ENCODE results near the gene MYO5C.

MYO5C gene

DNA sequence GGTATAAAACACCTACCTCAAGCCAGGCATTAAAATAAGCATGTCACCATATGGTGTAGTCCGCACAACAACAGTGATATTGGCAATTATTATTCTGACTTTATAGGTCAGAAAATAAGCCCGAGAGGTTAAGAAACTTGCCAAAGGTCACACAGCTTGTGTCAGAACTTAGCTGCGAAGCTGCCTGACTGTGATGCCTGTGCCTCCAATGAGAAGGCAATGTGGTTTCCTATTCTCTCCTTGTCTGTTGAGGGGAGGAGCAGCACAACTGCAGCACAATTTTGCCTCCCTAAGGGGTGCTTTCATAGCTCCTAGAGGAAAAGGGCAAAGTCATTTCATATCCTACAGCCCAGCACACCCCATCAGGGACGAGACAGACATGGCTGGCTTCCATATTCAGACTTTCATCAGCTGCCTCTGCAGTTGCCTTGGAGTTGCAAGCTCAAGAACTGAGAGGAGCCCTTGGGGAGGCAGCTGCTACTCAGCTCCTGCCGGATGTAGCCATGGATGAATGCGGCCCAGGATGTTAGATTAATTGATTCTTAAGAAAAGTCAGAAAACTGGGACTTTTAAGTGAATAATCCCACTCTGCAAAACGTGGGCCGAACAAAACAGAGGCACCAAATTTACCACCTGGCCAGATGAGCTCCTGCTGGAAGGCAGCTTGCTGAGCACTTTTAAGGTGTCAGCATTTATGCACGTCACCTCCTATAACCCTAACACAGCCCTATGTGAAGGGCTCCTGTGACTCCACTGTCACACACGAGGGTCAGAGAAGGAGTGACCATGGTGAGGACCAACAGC is 38.5 kb downstream of the MYO5C start:
- DNase-seq, result no peak
- peaks cover 41% of the 10 kb centered on the region for H3K4me1 Mint-ChIP-seq
- H3K27me3 Mint-ChIP-seq (ENCODE audit: low read depth, poor library complexity), result peaks cover 7% of the 10 kb centered on the region
- TF ChIP-seq, protein P1, sequence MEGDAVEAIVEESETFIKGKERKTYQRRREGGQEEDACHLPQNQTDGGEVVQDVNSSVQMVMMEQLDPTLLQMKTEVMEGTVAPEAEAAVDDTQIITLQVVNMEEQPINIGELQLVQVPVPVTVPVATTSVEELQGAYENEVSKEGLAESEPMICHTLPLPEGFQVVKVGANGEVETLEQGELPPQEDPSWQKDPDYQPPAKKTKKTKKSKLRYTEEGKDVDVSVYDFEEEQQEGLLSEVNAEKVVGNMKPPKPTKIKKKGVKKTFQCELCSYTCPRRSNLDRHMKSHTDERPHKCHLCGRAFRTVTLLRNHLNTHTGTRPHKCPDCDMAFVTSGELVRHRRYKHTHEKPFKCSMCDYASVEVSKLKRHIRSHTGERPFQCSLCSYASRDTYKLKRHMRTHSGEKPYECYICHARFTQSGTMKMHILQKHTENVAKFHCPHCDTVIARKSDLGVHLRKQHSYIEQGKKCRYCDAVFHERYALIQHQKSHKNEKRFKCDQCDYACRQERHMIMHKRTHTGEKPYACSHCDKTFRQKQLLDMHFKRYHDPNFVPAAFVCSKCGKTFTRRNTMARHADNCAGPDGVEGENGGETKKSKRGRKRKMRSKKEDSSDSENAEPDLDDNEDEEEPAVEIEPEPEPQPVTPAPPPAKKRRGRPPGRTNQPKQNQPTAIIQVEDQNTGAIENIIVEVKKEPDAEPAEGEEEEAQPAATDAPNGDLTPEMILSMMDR (IDR thresholded peaks at IDR 0.05), result no peak
- H3K4me3 Mint-ChIP-seq, result no peak overlapping the region
- peak overlapping the region; percentile 9 for H3K27ac Mint-ChIP-seq
- H3K9me3 Mint-ChIP-seq, result no peaks in the 10 kb centered on the region
- no peaks in the 10 kb centered on the region for H3K36me3 Mint-ChIP-seq (ENCODE audit: low read depth)

DNA sequence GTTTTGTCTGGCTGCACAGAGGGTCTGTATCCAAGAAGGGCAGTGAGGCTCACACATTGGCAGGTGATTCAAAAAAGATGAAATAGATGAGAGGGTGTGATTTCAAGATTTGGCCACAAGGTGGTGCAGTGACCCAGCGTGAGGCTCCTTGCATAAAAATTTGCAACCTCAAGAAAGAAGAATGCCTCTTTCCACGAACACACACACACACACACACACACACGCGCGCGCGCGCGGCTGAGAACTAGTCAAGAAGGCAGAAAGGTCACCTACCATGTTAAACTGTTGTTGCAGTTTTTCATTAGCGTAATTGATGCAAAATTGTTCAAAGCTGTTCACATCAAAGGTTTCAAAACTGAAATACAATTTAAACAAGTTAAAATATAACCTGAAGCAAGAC is 39.2 kb downstream of the MYO5C start:
- TF ChIP-seq, protein P1 (IDR thresholded peaks at IDR 0.05), result peak; percentile 62
- H3K36me3 Mint-ChIP-seq (ENCODE audit: low read depth), result no peaks in the 10 kb centered on the region
- DNase-seq, result peak; percentile 73
- peak overlapping the region; percentile 44 for H3K27ac Mint-ChIP-seq
- peak overlapping the region; percentile 34 for H3K4me3 Mint-ChIP-seq
- H3K9me3 Mint-ChIP-seq, result no peaks in the 10 kb centered on the region
- peaks cover 7% of the 10 kb centered on the region for H3K27me3 Mint-ChIP-seq (ENCODE audit: low read depth, poor library complexity)
- peaks cover 33% of the 10 kb centered on the region for H3K4me1 Mint-ChIP-seq

DNA sequence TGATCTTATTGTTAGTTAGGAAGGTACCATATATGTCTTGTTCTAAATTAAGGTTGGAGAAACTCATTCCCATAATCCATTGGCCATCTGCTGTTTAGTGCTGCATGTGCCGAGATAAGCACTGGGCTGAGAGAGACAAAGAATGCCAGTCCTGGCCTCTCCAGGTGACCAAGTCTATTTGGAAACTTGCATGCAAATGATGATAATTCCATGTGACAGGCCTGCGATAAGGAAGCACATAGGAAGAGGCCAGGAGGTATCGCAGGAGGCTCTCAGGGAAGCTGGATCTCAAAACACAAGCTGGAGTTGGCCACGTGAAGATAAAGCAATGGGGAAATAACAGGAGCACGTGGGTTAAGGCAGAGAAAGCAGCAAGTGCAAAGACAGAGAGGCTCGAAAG is 39.7 kb downstream of the MYO5C start:
- H3K4me1 Mint-ChIP-seq, result peaks cover 32% of the 10 kb centered on the region
- H3K36me3 Mint-ChIP-seq (ENCODE audit: low read depth), result no peaks in the 10 kb centered on the region
- H3K27me3 Mint-ChIP-seq (ENCODE audit: low read depth, poor library complexity), result peaks cover 7% of the 10 kb centered on the region
- no peaks in the 10 kb centered on the region for H3K9me3 Mint-ChIP-seq
- TF ChIP-seq, protein P1 (IDR thresholded peaks at IDR 0.05), result no peak
- no peak overlapping the region for H3K4me3 Mint-ChIP-seq
- no peak overlapping the region for H3K27ac Mint-ChIP-seq
- DNase-seq, result no peak

- peaks cover 29% of the 10 kb centered on the region for H3K4me1 Mint-ChIP-seq
- no peak overlapping the region for H3K27ac Mint-ChIP-seq
- no peaks in the 10 kb centered on the region for H3K36me3 Mint-ChIP-seq (ENCODE audit: low read depth)
These were observed 40.6 kb downstream of the MYO5C start for GRCh38 chr15:52255008-52255407.

GRCh38 chr15:52254391-52254790 is 41.2 kb downstream of the MYO5C start:
- peaks cover 7% of the 10 kb centered on the region for H3K27me3 Mint-ChIP-seq (ENCODE audit: low read depth, poor library complexity)

More at GRCh38 chr15:52255008-52255407, 40.6 kb downstream of the MYO5C start:
- no peak for DNase-seq
- H3K27me3 Mint-ChIP-seq (ENCODE audit: low read depth, poor library complexity), result peaks cover 7% of the 10 kb centered on the region
- no peaks in the 10 kb centered on the region for H3K9me3 Mint-ChIP-seq
- TF ChIP-seq, protein P1 (IDR thresholded peaks at IDR 0.05), result no peak
- no peak overlapping the region for H3K4me3 Mint-ChIP-seq

More at GRCh38 chr15:52254391-52254790, 41.2 kb downstream of the MYO5C start:
- Mint-ChIP-seq H3K4me1 (peaks cover 29% of the 10 kb centered on the region), H3K9me3 (no peaks in the 10 kb centered on the region), H3K4me3 (no peak overlapping the region), H3K36me3 (ENCODE audit: low read depth) (no peaks in the 10 kb centered on the region), H3K27ac (no peak overlapping the region)
- TF ChIP-seq, protein P1 (IDR thresholded peaks at IDR 0.05), result no peak
- no peak for DNase-seq

Data from nephron progenitor cell (in vitro differentiated cells).